Activated CD8-positive, alpha-beta memory T cell treated with anti-CD3 and anti-CD28 coated beads, Interleukin-2, amount 50 U/mL, for 1 hour (primary cell): Measurements from ENCODE around the gene SORD.

ENCODE experiments used
- DNase-seq: peaks from one replicate; pipeline ENCODE4 v3.0.0-alpha.2; 2020; ENCODE audit errors: extremely low read depth

The SORD gene

GRCh38 chr15:45116482-45117307 lies 93.7 kb downstream of the SORD start:
- DNase-seq, result no peak

GRCh38 chr15:45117308-45118130 lies 94.5 kb downstream of the SORD start:
- DNase-seq, result no peak

- peak; percentile 50 for DNase-seq
Observed at GRCh38 chr15:45118131-45118588, 95.2 kb downstream of the SORD start.

- DNase-seq, result no peak
Observed at GRCh38 chr15:45118996-45119395, 96.0 kb downstream of the SORD start.

GRCh38 chr15:45120081-45120972 lies 97.3 kb downstream of the SORD start:
- no peak for DNase-seq

GRCh38 chr15:45121020-45121419 lies 98.0 kb downstream of the SORD start:
- DNase-seq, result no peak

- no peak for DNase-seq
Observed at GRCh38 chr15:45121706-45122417, 98.9 kb downstream of the SORD start.

- no peak for DNase-seq
Observed at GRCh38 chr15:45122719-45123118, 99.7 kb downstream of the SORD start.

- DNase-seq, result no peak
Observed at GRCh38 chr15:45123397-45123796, 100.4 kb downstream of the SORD start.

GRCh38 chr15:45126535-45127158 lies 103.7 kb downstream of the SORD start:
- no peak for DNase-seq
